Measurements from ENCODE around the gene RGS6. TPM values are rescaled to one million over a fixed set of nuclear protein-coding genes. Genes with fewer than 3 reads are reported as not detected.

Gene RGS6
- not detected in 2 replicates for total RNA-seq

DNA sequence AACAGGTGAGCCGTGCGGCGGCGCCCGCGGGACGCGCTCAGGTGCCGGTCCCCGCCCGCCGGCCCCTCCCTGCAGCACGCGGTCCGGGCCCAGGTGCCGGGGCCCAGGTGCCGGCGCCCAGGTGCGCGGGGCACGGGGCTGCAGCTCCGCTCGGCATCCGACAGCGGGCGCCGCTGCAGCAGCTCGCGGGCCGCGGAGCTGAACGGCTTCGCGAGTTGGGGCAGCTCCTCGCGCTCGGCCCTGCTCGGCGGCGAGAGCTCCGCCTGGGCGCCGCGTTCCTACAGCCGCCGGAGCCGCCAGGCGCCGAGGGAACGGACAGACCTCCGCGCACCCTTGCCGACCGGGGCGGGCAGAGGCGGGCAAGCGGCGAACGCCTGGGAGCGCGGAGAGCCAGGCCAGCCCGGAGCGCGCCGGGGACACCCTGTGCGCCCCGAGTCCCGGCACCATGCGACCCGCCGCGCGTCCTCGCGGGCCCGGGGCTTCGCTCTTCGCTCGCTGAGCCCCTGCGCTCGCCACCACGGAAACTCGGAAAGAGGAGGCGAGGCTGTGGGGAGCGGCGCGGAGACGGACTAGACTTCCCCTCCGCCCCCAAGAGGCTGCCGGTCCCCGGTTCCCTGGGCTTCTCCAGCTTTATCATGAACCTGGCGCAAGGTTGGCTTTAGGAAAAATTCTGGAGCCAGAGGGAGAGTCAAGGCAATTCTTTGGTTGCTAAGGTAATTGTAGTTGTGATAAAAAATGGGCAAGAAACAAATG lies at the start of gene RGS6:
RGS6 (plus strand) TSS at position 201 of the 753 bp plus-strand sequence.

Measured in endothelial cell of coronary artery (primary cell).